Measurements from ENCODE around the gene USH1C.

Gene USH1C

GRCh38 chr11:17486646-17487045 is 57.6 kb downstream of the USH1C start:
- TF ChIP-seq CTCF (conservative IDR thresholded peaks at IDR 0.05; ENCODE audit: low read depth, low read length) = no peak
- Histone ChIP-seq H3K27ac (no peak overlapping the region), H3K36me3 (ENCODE audit: insufficient read depth) (no peaks in the 10 kb centered on the region), H3K4me1 (ENCODE audit: low read depth, poor library complexity, severe bottlenecking) (no peaks in the 10 kb centered on the region), H3K4me2 (no peak overlapping the region), H3K27me3 (ENCODE audit: insufficient read depth, low read depth) (no peaks in the 10 kb centered on the region), H4K20me1 (ENCODE audit: insufficient read depth) (no peaks in the 10 kb centered on the region), H3K4me3 (IDR thresholded peaks at IDR 0.05; ENCODE audit: insufficient read depth, low read depth, low read length) (no peak overlapping the region), H3K79me2 (ENCODE audit: insufficient read depth, low read depth) (no peaks in the 10 kb centered on the region), H3K9ac (no peak overlapping the region), H2AFZ (ENCODE audit: low read depth) (no peak overlapping the region)

GRCh38 chr11:17483505-17483904 is 60.7 kb downstream of the USH1C start:
- no peaks in the 10 kb centered on the region for H3K79me2 ChIP-seq (ENCODE audit: insufficient read depth, low read depth)
- H2AFZ ChIP-seq (ENCODE audit: low read depth) = no peak overlapping the region
- H3K36me3 ChIP-seq (ENCODE audit: insufficient read depth) = no peaks in the 10 kb centered on the region
- no peak overlapping the region for H3K4me3 ChIP-seq (IDR thresholded peaks at IDR 0.05; ENCODE audit: insufficient read depth, low read depth, low read length)
- TF ChIP-seq CTCF (conservative IDR thresholded peaks at IDR 0.05; ENCODE audit: low read depth, low read length) = no peak
- no peaks in the 10 kb centered on the region for H3K27me3 ChIP-seq (ENCODE audit: insufficient read depth, low read depth)
- H3K27ac ChIP-seq = no peak overlapping the region
- no peaks in the 10 kb centered on the region for H3K4me1 ChIP-seq (ENCODE audit: low read depth, poor library complexity, severe bottlenecking)
- no peak overlapping the region for H3K4me2 ChIP-seq
- no peak overlapping the region for H3K9ac ChIP-seq
- no peaks in the 10 kb centered on the region for H4K20me1 ChIP-seq (ENCODE audit: insufficient read depth)

GRCh38 chr11:17481905-17482304 is 62.3 kb downstream of the USH1C start:
- no peak for TF ChIP-seq CTCF (conservative IDR thresholded peaks at IDR 0.05; ENCODE audit: low read depth, low read length)
- H3K9ac ChIP-seq = no peak overlapping the region
- H3K27ac ChIP-seq = no peak overlapping the region
- H3K4me2 ChIP-seq = no peak overlapping the region
- H3K4me3 ChIP-seq (IDR thresholded peaks at IDR 0.05; ENCODE audit: insufficient read depth, low read depth, low read length) = no peak overlapping the region
- H3K79me2 ChIP-seq (ENCODE audit: insufficient read depth, low read depth) = no peaks in the 10 kb centered on the region
- H3K27me3 ChIP-seq (ENCODE audit: insufficient read depth, low read depth) = no peaks in the 10 kb centered on the region
- no peak overlapping the region for H2AFZ ChIP-seq (ENCODE audit: low read depth)
- H4K20me1 ChIP-seq (ENCODE audit: insufficient read depth) = no peaks in the 10 kb centered on the region
- H3K4me1 ChIP-seq (ENCODE audit: low read depth, poor library complexity, severe bottlenecking) = no peaks in the 10 kb centered on the region
- no peaks in the 10 kb centered on the region for H3K36me3 ChIP-seq (ENCODE audit: insufficient read depth)

GRCh38 chr11:17479284-17480214 is 64.7 kb downstream of the USH1C start:
- Histone ChIP-seq H3K4me2 (no peak overlapping the region), H3K79me2 (ENCODE audit: insufficient read depth, low read depth) (no peaks in the 10 kb centered on the region), H3K4me1 (ENCODE audit: low read depth, poor library complexity, severe bottlenecking) (no peaks in the 10 kb centered on the region), H3K36me3 (ENCODE audit: insufficient read depth) (no peaks in the 10 kb centered on the region), H4K20me1 (ENCODE audit: insufficient read depth) (no peaks in the 10 kb centered on the region), H2AFZ (ENCODE audit: low read depth) (no peak overlapping the region), H3K27ac (no peak overlapping the region), H3K9ac (no peak overlapping the region), H3K4me3 (IDR thresholded peaks at IDR 0.05; ENCODE audit: insufficient read depth, low read depth, low read length) (no peak overlapping the region), H3K27me3 (ENCODE audit: insufficient read depth, low read depth) (no peaks in the 10 kb centered on the region)
- TF ChIP-seq CTCF (conservative IDR thresholded peaks at IDR 0.05; ENCODE audit: low read depth, low read length) = no peak

Measured in KMS-11 (cell line).